NT2/D1 (cell line): ENCODE results near the gene ABHD17C.

ENCODE experiments used
- SUZ12 ChIP-seq: IDR thresholded peaks from 2 replicates; pipeline ENCODE4 v1.6.1; 2011; ENCODE audit not compliant: insufficient read length, insufficient read depth; ENCODE audit errors: extremely low read depth
- ZNF274 ChIP-seq: IDR thresholded peaks from 2 replicates; pipeline ENCODE4 v1.6.1; 2011; ENCODE audit warnings: mild to moderate bottlenecking, low read depth, low read length

- no peak for TF ChIP-seq SUZ12
- TF ChIP-seq ZNF274 = no peak
Observed at GRCh38 chr15:80703965-80704364, 8.9 kb downstream of the ABHD17C start.
